ENCODE measurements around the gene FBLN1. TPM values are rescaled to one million over a fixed set of nuclear protein-coding genes. Genes with fewer than 3 reads are reported as not detected.

The FBLN1 gene
- total RNA-seq, 1 donor from 2014 or later: 186 TPM

DNA sequence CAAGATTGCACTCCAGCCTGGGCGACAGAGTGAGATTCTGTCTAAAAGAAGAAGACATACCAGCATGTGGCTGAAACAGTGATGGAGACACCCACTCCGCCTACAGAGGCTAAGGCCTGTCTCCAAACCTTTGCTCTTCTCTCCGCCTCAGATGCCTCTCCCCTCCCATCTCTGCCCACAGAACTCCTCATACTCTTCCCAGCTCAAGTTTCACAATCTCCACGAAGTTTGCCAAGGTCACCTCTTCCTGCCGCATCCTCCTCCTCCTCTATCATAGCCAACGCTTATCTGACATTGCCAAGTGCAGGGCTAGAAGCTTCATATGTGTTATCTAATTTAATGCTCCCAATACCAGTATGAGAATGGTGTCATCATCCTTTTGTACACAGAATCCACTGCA lies 25.9 kb upstream of the FBLN1 start:
- Mint-ChIP-seq H3K4me1 (ENCODE audit: low read depth) (peaks cover 73% of the 10 kb centered on the region), H3K9me3 (ENCODE audit: low read depth) (no peaks in the 10 kb centered on the region), H3K27ac (ENCODE audit: unreplicated experiment) (no peak overlapping the region), H3K4me3 (ENCODE audit: unreplicated experiment) (no peak overlapping the region), H3K27me3 (ENCODE audit: low read depth) (no peaks in the 10 kb centered on the region), H3K36me3 (ENCODE audit: low read depth) (no peaks in the 10 kb centered on the region)
- no peak for DNase-seq (ENCODE audit: low spot score)
- TF ChIP-seq, protein P1, sequence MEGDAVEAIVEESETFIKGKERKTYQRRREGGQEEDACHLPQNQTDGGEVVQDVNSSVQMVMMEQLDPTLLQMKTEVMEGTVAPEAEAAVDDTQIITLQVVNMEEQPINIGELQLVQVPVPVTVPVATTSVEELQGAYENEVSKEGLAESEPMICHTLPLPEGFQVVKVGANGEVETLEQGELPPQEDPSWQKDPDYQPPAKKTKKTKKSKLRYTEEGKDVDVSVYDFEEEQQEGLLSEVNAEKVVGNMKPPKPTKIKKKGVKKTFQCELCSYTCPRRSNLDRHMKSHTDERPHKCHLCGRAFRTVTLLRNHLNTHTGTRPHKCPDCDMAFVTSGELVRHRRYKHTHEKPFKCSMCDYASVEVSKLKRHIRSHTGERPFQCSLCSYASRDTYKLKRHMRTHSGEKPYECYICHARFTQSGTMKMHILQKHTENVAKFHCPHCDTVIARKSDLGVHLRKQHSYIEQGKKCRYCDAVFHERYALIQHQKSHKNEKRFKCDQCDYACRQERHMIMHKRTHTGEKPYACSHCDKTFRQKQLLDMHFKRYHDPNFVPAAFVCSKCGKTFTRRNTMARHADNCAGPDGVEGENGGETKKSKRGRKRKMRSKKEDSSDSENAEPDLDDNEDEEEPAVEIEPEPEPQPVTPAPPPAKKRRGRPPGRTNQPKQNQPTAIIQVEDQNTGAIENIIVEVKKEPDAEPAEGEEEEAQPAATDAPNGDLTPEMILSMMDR (IDR thresholded peaks at IDR 0.05): no peak

DNA sequence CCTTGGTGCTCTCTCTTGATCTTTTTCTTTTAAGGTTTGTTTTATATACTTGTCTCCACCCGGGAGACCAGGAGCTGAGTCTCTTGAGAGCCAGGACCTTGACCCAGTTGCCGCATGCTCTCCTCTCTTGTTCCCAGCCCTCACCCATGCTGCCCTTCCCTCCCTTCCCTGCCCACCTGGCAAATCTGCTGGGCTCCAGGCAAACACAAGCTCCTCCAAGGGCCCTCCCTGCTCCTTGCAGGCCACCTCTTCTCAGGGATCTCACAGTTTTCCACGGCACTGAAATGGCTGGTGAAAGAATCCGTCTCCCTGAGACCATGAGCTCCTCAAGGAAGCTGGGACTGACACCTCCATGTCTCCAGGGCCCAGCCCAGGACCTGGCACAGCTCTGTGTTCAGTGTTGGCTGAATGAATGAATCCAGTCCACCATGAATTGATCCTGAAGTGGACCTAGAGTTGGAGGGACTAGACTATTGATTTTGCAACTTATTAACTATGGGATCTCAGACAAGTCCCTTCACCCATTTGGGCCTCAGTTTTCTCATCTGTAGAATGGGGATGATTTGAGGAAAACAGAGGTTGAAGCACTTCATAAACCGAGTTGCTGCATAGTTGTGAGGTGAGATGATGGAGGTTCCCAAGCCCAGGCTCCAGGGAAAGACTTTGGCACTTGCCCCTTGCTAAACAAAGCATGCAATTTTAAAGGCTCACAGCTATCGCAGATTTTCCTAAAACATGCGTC lies 25.1 kb upstream of the FBLN1 start:
- DNase-seq (ENCODE audit: low spot score): peak; percentile 32
- TF ChIP-seq, protein P1 (IDR thresholded peaks at IDR 0.05): no peak
- no peak overlapping the region for H3K4me3 Mint-ChIP-seq (ENCODE audit: unreplicated experiment)

DNA sequence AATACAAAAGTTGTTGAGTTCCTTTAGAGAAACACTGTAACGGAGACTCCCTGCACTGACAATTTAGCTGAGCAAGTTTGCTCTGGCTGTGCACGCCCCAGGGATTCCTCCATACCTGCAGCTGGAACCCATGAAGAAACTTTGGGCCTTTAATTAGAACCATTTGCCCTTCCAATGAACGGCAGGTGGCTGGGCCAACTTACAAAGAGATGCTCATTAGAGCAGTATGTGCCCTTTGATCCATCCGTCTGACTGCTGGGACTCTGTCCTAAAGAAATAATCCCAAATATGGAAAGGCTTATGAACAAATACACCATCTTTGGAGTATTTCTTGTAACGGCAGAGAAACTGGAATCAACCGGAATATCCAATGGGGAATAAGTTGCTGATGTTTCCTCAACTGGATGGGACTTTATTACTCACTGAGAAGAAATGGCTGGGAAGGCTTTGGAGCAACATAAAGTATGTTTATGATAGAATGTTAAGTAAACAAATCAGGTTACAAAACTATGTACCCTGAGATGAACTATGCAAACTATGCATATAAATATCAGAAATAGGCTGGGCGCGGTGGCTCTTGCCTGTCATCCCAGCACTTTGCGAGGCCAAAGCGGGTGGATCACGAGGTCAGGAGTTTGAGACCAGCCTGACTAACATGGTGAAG lies 24.4 kb upstream of the FBLN1 start:
- H3K4me3 Mint-ChIP-seq (ENCODE audit: unreplicated experiment): no peak overlapping the region
- H3K27ac Mint-ChIP-seq (ENCODE audit: unreplicated experiment): peak overlapping the region; percentile 93
- peaks cover 66% of the 10 kb centered on the region for H3K4me1 Mint-ChIP-seq (ENCODE audit: low read depth)
- TF ChIP-seq, protein P1 (IDR thresholded peaks at IDR 0.05): no peak
- no peaks in the 10 kb centered on the region for H3K36me3 Mint-ChIP-seq (ENCODE audit: low read depth)
- no peaks in the 10 kb centered on the region for H3K27me3 Mint-ChIP-seq (ENCODE audit: low read depth)
- DNase-seq (ENCODE audit: low spot score): no peak
- no peaks in the 10 kb centered on the region for H3K9me3 Mint-ChIP-seq (ENCODE audit: low read depth)

More for the DNA sequence above, 25.1 kb upstream of the FBLN1 start:
- Mint-ChIP-seq H3K36me3 (ENCODE audit: low read depth) (no peaks in the 10 kb centered on the region), H3K27me3 (ENCODE audit: low read depth) (no peaks in the 10 kb centered on the region), H3K9me3 (ENCODE audit: low read depth) (no peaks in the 10 kb centered on the region), H3K27ac (ENCODE audit: unreplicated experiment) (peak overlapping the region; percentile 93), H3K4me1 (ENCODE audit: low read depth) (peaks cover 73% of the 10 kb centered on the region)

DNA sequence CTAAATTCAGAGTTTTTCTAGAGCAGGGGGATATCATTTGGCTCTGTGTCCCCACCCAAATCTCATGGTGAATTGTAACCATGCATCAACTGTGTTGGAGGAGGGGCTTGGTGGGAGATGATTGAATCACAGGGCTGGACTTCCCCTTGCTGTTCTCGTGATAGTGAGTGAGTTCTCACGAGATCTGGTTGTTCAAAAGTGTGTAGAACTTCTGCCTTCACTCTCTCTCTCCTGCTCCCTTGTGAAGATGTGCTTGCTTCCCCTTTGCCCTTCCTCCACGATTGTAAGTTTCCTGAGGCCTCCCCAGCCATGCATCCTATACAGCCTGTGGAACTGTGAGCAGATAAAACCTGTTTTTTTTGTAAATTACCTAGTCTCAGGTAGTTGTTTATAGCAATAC lies 22.0 kb upstream of the FBLN1 start:
- no peaks in the 10 kb centered on the region for H3K9me3 Mint-ChIP-seq (ENCODE audit: low read depth)
- no peak for DNase-seq (ENCODE audit: low spot score)
- no peaks in the 10 kb centered on the region for H3K36me3 Mint-ChIP-seq (ENCODE audit: low read depth)
- H3K4me1 Mint-ChIP-seq (ENCODE audit: low read depth): peaks cover 57% of the 10 kb centered on the region
- no peak overlapping the region for H3K4me3 Mint-ChIP-seq (ENCODE audit: unreplicated experiment)
- TF ChIP-seq, protein P1 (IDR thresholded peaks at IDR 0.05): no peak
- H3K27ac Mint-ChIP-seq (ENCODE audit: unreplicated experiment): no peak overlapping the region
- no peaks in the 10 kb centered on the region for H3K27me3 Mint-ChIP-seq (ENCODE audit: low read depth)

DNA sequence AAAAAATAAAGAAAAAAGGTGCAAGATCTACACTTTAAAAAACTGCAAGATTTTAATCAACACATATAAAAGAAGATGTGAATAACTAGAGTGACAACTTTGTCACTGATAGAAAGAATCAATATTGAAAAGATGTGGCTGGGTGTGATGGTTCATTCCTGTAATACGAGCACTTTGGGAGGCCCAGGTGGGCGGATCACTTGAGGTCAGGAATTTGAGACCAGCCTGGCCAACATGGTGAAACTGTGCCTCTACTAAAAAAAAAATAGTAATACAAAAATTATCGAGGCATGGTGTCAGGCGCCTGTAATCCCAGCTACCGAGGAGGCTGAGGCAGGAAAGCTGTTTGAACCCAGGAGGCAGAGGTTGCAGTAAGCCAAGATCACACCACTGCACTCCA lies 21.0 kb upstream of the FBLN1 start:
- H3K27me3 Mint-ChIP-seq (ENCODE audit: low read depth): no peaks in the 10 kb centered on the region
- H3K27ac Mint-ChIP-seq (ENCODE audit: unreplicated experiment): no peak overlapping the region
- H3K4me1 Mint-ChIP-seq (ENCODE audit: low read depth): peaks cover 52% of the 10 kb centered on the region

More for the DNA sequence above, 21.0 kb upstream of the FBLN1 start:
- Mint-ChIP-seq H3K36me3 (ENCODE audit: low read depth) (no peaks in the 10 kb centered on the region), H3K9me3 (ENCODE audit: low read depth) (no peaks in the 10 kb centered on the region), H3K4me3 (ENCODE audit: unreplicated experiment) (no peak overlapping the region)
- TF ChIP-seq, protein P1 (IDR thresholded peaks at IDR 0.05): no peak
- no peak for DNase-seq (ENCODE audit: low spot score)

Data from chondrocyte (in vitro differentiated cells).